ENCODE measurements around the gene IL15.

IL15 gene

GRCh38 chr4:141636771-141637460, 533 bp downstream of the IL15 start:
- peak overlapping the region; percentile 75 for H3K4me3 ChIP-seq (ENCODE audit: low read depth, low read length)
- peak; percentile 73 for DNase-seq (ENCODE audit: low read depth)
- TF ChIP-seq CTCF (IDR thresholded peaks at IDR 0.05; ENCODE audit: insufficient read depth, low read depth, low read length, missing control alignments) = no peak

- peak; percentile 65 for DNase-seq (ENCODE audit: low read depth)
- peak overlapping the region; percentile 75 for H3K4me3 ChIP-seq (ENCODE audit: low read depth, low read length)
- TF ChIP-seq CTCF (IDR thresholded peaks at IDR 0.05; ENCODE audit: insufficient read depth, low read depth, low read length, missing control alignments) = no peak
Measured at GRCh38 chr4:141637565-141637964, 1.2 kb downstream of the IL15 start.

GRCh38 chr4:141638230-141638629, 1.8 kb downstream of the IL15 start:
- no peak for TF ChIP-seq CTCF (IDR thresholded peaks at IDR 0.05; ENCODE audit: insufficient read depth, low read depth, low read length, missing control alignments)
- H3K4me3 ChIP-seq (ENCODE audit: low read depth, low read length) = peak overlapping the region; percentile 75

GRCh38 chr4:141640696-141641095, 4.3 kb downstream of the IL15 start:
- DNase-seq (ENCODE audit: low read depth) = no peak
- no peak overlapping the region for H3K4me3 ChIP-seq (ENCODE audit: low read depth, low read length)
- TF ChIP-seq CTCF (IDR thresholded peaks at IDR 0.05; ENCODE audit: insufficient read depth, low read depth, low read length, missing control alignments) = no peak

More at GRCh38 chr4:141638230-141638629, 1.8 kb downstream of the IL15 start:
- peak; percentile 42 for DNase-seq (ENCODE audit: low read depth)

GRCh38 chr4:141642063-141642462, 5.7 kb downstream of the IL15 start:
- DNase-seq (ENCODE audit: low read depth) = no peak
- no peak for TF ChIP-seq CTCF (IDR thresholded peaks at IDR 0.05; ENCODE audit: insufficient read depth, low read depth, low read length, missing control alignments)
- no peak overlapping the region for H3K4me3 ChIP-seq (ENCODE audit: low read depth, low read length)

GRCh38 chr4:141642711-141643110, 6.3 kb downstream of the IL15 start:
- DNase-seq (ENCODE audit: low read depth) = no peak

More at GRCh38 chr4:141642711-141643110, 6.3 kb downstream of the IL15 start:
- TF ChIP-seq CTCF (IDR thresholded peaks at IDR 0.05; ENCODE audit: insufficient read depth, low read depth, low read length, missing control alignments) = no peak
- no peak overlapping the region for H3K4me3 ChIP-seq (ENCODE audit: low read depth, low read length)

All from GM12865 (cell line).